ENCODE data around the gene TKFC.

GRCh38 chr11:61350336-61350735, 17.3 kb downstream of the TKFC start:
- TF ChIP-seq CTCF (IDR thresholded peaks at IDR 0.05; ENCODE audit: low read depth, low read length, poor library complexity, severe bottlenecking) (no peak), EZH2phosphoT487 (IDR thresholded peaks at IDR 0.05; ENCODE audit: borderline replicate concordance, low read length) (no peak)
